PC-9 (cell line): Measurements from ENCODE around the gene CTNNA3.

ENCODE experiments used
- CTCF ChIP-seq: fragments of 200-600 bp; sonication (generic); conservative IDR thresholded peaks from 2 replicates; pipeline ENCODE4 v1.6.1; 2017; ENCODE audit warnings: mixed run types, antibody characterized with exemption, mild to moderate bottlenecking, moderate library complexity
- EZH2 ChIP-seq: fragments of 200-600 bp; sonication (generic); IDR thresholded peaks from 2 replicates; pipeline ENCODE4 v1.8.0; 2017; ENCODE audit warnings: antibody characterized with exemption, low read depth

- TF ChIP-seq CTCF = no peak
- TF ChIP-seq EZH2 = no peak
Observed at GRCh38 chr10:67464278-67464677, 231.7 kb downstream of the CTNNA3 start.
